K562 (cell line): ENCODE data around the gene SLC10A1. TPM values are rescaled to one million over a fixed set of nuclear protein-coding genes. Genes with fewer than 3 reads are reported as not detected.
A peak's percentile ranks its signal among the peaks of the same experiment; 100 is the strongest.

Experiments used
- BRD9 ChIP-seq: fragments of 450-650 bp; IDR thresholded peaks from 2 replicates; pipeline ENCODE4 v1.6.1; 2018; ENCODE audit warnings: low read depth; ENCODE audit not compliant: partially characterized antibody
- MAZ ChIP-seq, 2 experiments: fragments of 450-650 bp in 1 of 2; sonication (generic) in 1 of 2; formaldehyde crosslinking; IDR thresholded peaks in 1 of 2; conservative IDR thresholded peaks in 1 of 2; 2 replicates each; pipeline versions ENCODE4 v1.4.0 to v1.5.0; 2020; ENCODE audit warnings: mild to moderate bottlenecking in 1 of 2, missing genetic modification reagents in 1 of 2
- NR2C1 ChIP-seq, 2 experiments: fragments of 450-650 bp; IDR thresholded peaks; 2 replicates each; pipeline ENCODE4 v1.6.1; 2017; ENCODE audit warnings: mild to moderate bottlenecking in 2 of 2, antibody characterized with exemption in 1 of 2, inconsistent platforms in 1 of 2, missing compliant biosample characterization in 1 of 2, missing genetic modification characterization in 1 of 2
- RB1 ChIP-seq: fragments of 450-650 bp; IDR thresholded peaks from 2 replicates; pipeline ENCODE4 v1.6.1; 2017; ENCODE audit warnings: low read depth, mild to moderate bottlenecking
- SAFB ChIP-seq: fragments of 200-400 bp; formaldehyde crosslinking; IDR thresholded peaks from 2 replicates; pipeline ENCODE4 v1.6.1; 2017; ENCODE audit warnings: low read depth, low read length, borderline replicate concordance
- polyA plus RNA-seq, 8 experiments: library from polyadenylated mRNA; depleted of rRNA in 4 of 8; stranded (reverse) in 5 of 8; unstranded in 3 of 8; fragments of >200 nt; fragmentation: Nextera tagmentation in 2 of 8; fragmentation: Illumina TruSeq in 1 of 8; extraction: Ambion mirVana in 2 of 8; extraction: Trizol in 1 of 8; gene quantifications; 2 replicates each; pipeline versions ENCODE4 v1.2.1 to v1.2.3, GENCODE V29; 2011 to 2014; ENCODE audit warnings: inconsistent platforms in 1 of 8, missing spikeins in 1 of 8
- small RNA-seq: library from RNA; depleted of rRNA; stranded (forward); fragments of <200 nt; gene quantifications from one replicate; pipeline ENCODE3, GENCODE V24; 2014
- total RNA-seq, 7 experiments: library from RNA; depleted of rRNA in 6 of 7; stranded (reverse); fragments of >200 nt in 6 of 7; fragmentation: Illumina TruSeq in 2 of 7; extraction: Trizol in 2 of 7; gene quantifications; 2 replicates each; pipeline versions ENCODE4 v1.2.1 to v1.2.3, GENCODE V29; 2011 to 2021; ENCODE audit warnings: low replicate concordance in 1 of 7

SLC10A1 gene
- total and polyA plus RNA-seq, 9 of the 15 experiments (the other 6 are each of a cell fraction or from before 2014, with no cell fraction given), result not detected

DNA sequence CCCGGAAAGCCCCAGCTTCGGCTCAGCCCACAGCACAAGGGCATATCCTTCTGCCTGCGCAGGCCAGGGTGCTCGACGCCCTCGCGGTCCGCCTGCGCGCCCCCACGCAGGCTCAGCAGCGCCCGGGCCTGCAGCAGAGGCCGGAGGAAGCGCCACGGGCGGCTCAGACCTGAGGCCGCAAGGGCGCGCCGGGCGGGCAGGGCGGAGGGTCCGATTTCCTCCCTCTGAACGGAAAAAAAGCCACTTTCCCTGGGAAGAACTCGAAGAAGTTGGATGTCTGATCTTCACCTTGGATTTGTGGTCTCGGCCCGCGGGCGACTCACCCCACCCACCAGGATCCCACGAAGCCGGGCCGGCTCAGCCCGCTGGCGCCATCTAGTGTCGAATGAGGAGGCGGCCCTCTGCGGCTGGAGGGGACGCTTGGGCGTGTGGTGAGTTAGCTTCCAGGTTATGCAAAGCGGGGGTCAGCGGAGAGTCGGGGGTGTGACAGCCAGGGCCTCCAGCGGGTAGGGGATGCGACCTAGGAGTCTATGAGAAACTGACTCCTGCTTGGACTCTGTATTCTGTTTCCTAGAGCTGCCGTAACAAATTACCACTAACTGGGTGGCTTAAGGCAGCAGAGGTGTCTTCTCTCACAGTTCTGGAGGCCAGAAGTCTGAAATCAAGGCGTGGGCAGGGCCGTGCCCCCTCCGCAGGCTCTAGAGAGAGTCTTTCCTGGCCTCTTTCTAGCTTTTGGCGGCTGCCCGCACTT lies 70.1 kb downstream of the SLC10A1 start (continued):
- TF ChIP-seq NR2C1 (IDR thresholded peaks at IDR 0.05) (peak; percentile 67; the same call in 1 of the 2 replicates), NR2C1 (tag; IDR thresholded peaks at IDR 0.05) (peak; percentile 37; the same call in 1 of the 2 replicates), BRD9 (peak; percentile 37), SAFB (peak; percentile 76), RB1 (peak; percentile 70), MAZ (CRISPR knock-in tag; conservative IDR thresholded peaks at IDR 0.05 in 1 of 2, IDR thresholded peaks at IDR 0.05 in 1 of 2) (peak in 1 of 2 experiments; percentile 88; a peak in 3 of 4 replicates)
- TF ChIP-seq, all 486 proteins: peak for 54

Small RNA genes lying within 50 kb of the gene (small RNA-seq; reads per million reads assigned to genes)
- gene RF00614, result not detected

Other genes starting within 250 kb of the SLC10A1 start
- gene CCDC177, start 222.4 kb downstream of the SLC10A1 start, total RNA-seq (2014; rRNA removed), result not detected in 2 replicates
- gene CCDC177, start 222.4 kb downstream of the SLC10A1 start, total RNA-seq (2014; rRNA removed; fragmentation: Illumina TruSeq; extraction: Trizol), result not detected in 2 replicates
- not detected in 2 replicates for gene CCDC177, start 222.4 kb downstream of the SLC10A1 start, total RNA-seq (2015; rRNA removed; fragmentation: Illumina TruSeq; extraction: Trizol)
- not detected in 2 replicates for gene CCDC177, start 222.4 kb downstream of the SLC10A1 start, total RNA-seq (2021)
- gene CCDC177, start 222.4 kb downstream of the SLC10A1 start, polyA plus RNA-seq (2011; rRNA removed), result not detected in 2 replicates
- gene CCDC177, start 222.4 kb downstream of the SLC10A1 start, polyA plus RNA-seq (2014; fragmentation: Illumina TruSeq; extraction: Trizol), result not detected in 2 replicates
- gene CCDC177, start 222.4 kb downstream of the SLC10A1 start, polyA plus RNA-seq (2014; fragmentation: Nextera tagmentation; extraction: Ambion mirVana), result not detected
- not detected in 2 replicates for gene CCDC177, start 222.4 kb downstream of the SLC10A1 start, polyA plus RNA-seq (2014; rRNA removed)
- gene SUSD6, start 185.6 kb downstream of the SLC10A1 start, total RNA-seq (2014; rRNA removed), result 3.8 and 4.1 TPM in 2 replicates
- 5.5 and 5.7 TPM in 2 replicates for gene SUSD6, start 185.6 kb downstream of the SLC10A1 start, total RNA-seq (2014; rRNA removed; fragmentation: Illumina TruSeq; extraction: Trizol)
- 5.0 and 5.2 TPM in 2 replicates for gene SUSD6, start 185.6 kb downstream of the SLC10A1 start, total RNA-seq (2015; rRNA removed; fragmentation: Illumina TruSeq; extraction: Trizol)
- 18.4 and 20.7 TPM in 2 replicates for gene SUSD6, start 185.6 kb downstream of the SLC10A1 start, total RNA-seq (2021)
- 13.0 and 25.6 TPM in 2 replicates for gene SUSD6, start 185.6 kb downstream of the SLC10A1 start, polyA plus RNA-seq (2011; rRNA removed)
- 12.2 and 12.3 TPM in 2 replicates for gene SUSD6, start 185.6 kb downstream of the SLC10A1 start, polyA plus RNA-seq (2014; fragmentation: Illumina TruSeq; extraction: Trizol)
- 1 to 10 TPM; 2.9 to 5.6 TPM for gene SUSD6, start 185.6 kb downstream of the SLC10A1 start, polyA plus RNA-seq (2014; fragmentation: Nextera tagmentation; extraction: Ambion mirVana)
- gene SUSD6, start 185.6 kb downstream of the SLC10A1 start, polyA plus RNA-seq (2014; rRNA removed), result 11.4 and 11.7 TPM in 2 replicates
- gene SRSF5, start 30.1 kb downstream of the SLC10A1 start, total RNA-seq (2014; rRNA removed), result 163 and 213 TPM in 2 replicates
- gene SRSF5, start 30.1 kb downstream of the SLC10A1 start, total RNA-seq (2014; rRNA removed; fragmentation: Illumina TruSeq; extraction: Trizol), result 167 and 172 TPM in 2 replicates
- 185 and 196 TPM in 2 replicates for gene SRSF5, start 30.1 kb downstream of the SLC10A1 start, total RNA-seq (2015; rRNA removed; fragmentation: Illumina TruSeq; extraction: Trizol)
- 174 and 212 TPM in 2 replicates for gene SRSF5, start 30.1 kb downstream of the SLC10A1 start, total RNA-seq (2021)
- 203 and 226 TPM in 2 replicates for gene SRSF5, start 30.1 kb downstream of the SLC10A1 start, polyA plus RNA-seq (2011; rRNA removed)
- gene SRSF5, start 30.1 kb downstream of the SLC10A1 start, polyA plus RNA-seq (2014; fragmentation: Illumina TruSeq; extraction: Trizol), result 249 and 254 TPM in 2 replicates
- 100 to 1,000 TPM; 108 to 206 TPM for gene SRSF5, start 30.1 kb downstream of the SLC10A1 start, polyA plus RNA-seq (2014; fragmentation: Nextera tagmentation; extraction: Ambion mirVana)
- gene SRSF5, start 30.1 kb downstream of the SLC10A1 start, polyA plus RNA-seq (2014; rRNA removed), result 422 and 460 TPM in 2 replicates
- gene SMOC1, start 82.2 kb upstream of the SLC10A1 start, total RNA-seq (2014; rRNA removed), result not detected in 2 replicates
- not detected in 2 replicates for gene SMOC1, start 82.2 kb upstream of the SLC10A1 start, total RNA-seq (2014; rRNA removed; fragmentation: Illumina TruSeq; extraction: Trizol)
- gene SMOC1, start 82.2 kb upstream of the SLC10A1 start, total RNA-seq (2015; rRNA removed; fragmentation: Illumina TruSeq; extraction: Trizol), result not detected in 2 replicates
- gene SMOC1, start 82.2 kb upstream of the SLC10A1 start, total RNA-seq (2021), result 0.04 TPM in 1 of 2 replicates, not detected in the other
- gene SMOC1, start 82.2 kb upstream of the SLC10A1 start, polyA plus RNA-seq (2011; rRNA removed), result not detected in 2 replicates
- not detected in 2 replicates for gene SMOC1, start 82.2 kb upstream of the SLC10A1 start, polyA plus RNA-seq (2014; fragmentation: Illumina TruSeq; extraction: Trizol)
- gene SMOC1, start 82.2 kb upstream of the SLC10A1 start, polyA plus RNA-seq (2014; fragmentation: Nextera tagmentation; extraction: Ambion mirVana), result not detected
- gene SMOC1, start 82.2 kb upstream of the SLC10A1 start, polyA plus RNA-seq (2014; rRNA removed), result not detected in 2 replicates